IgD-negative memory B cell (primary cell): Measurements from ENCODE around the gene MAP3K3. TPM values are rescaled to one million over a fixed set of nuclear protein-coding genes. Genes with fewer than 3 reads are reported as not detected.
A peak's percentile ranks its signal among the peaks of the same experiment; 100 is the strongest.

Experiments used
- H3K27ac Mint-ChIP-seq, 3 donors: one replicate each; pipeline ENCODE4 v1.8.0; 2020 to 2022; ENCODE audit warnings: mild to moderate bottlenecking in 3 of 3, mixed read lengths in 3 of 3, moderate library complexity in 1 of 3
- H3K27me3 Mint-ChIP-seq: one replicate; pipeline ENCODE4 v1.8.0; 2021; ENCODE audit warnings: mixed read lengths
- H3K36me3 Mint-ChIP-seq: one replicate; pipeline ENCODE4 v1.8.0; 2020; ENCODE audit warnings: mild to moderate bottlenecking, mixed read lengths
- H3K4me1 Mint-ChIP-seq, 3 donors: one replicate each; pipeline ENCODE4 v1.8.0; 2020 to 2022; ENCODE audit warnings: mixed read lengths in 3 of 3, mild to moderate bottlenecking in 1 of 3
- H3K4me3 Mint-ChIP-seq, 4 donors: one replicate each; pipeline ENCODE4 v1.8.0; 2020 to 2022; ENCODE audit warnings: mild to moderate bottlenecking in 4 of 4, mixed read lengths in 4 of 4, moderate library complexity in 3 of 4
- H3K9me3 Mint-ChIP-seq, 3 donors: one replicate each; pipeline ENCODE4 v1.8.0; 2020 to 2021; ENCODE audit warnings: mixed read lengths in 3 of 3, mild to moderate bottlenecking in 1 of 3
- polyA plus RNA-seq: library from polyadenylated mRNA; unstranded; fragments of 300-500 nt; fragmentation: Illumina TruSeq; gene quantifications from one replicate; pipeline ENCODE4 v1.2.3, GENCODE V29; 2021

Gene MAP3K3
- polyA plus RNA-seq, 1 donor from 2014 or later, result 22.5 TPM

GRCh38 chr17:63601439-63602371 lies 20.5 kb upstream of the MAP3K3 start:
- peaks cover 8 to 17% (median 11%) of the 10 kb centered on the region in 3 donors for H3K4me1 Mint-ChIP-seq
- no peaks in the 10 kb centered on the region for H3K36me3 Mint-ChIP-seq
- H3K4me3 Mint-ChIP-seq, result peak overlapping the region; percentile 91 to 94 (median 93)
- no peaks in the 10 kb centered on the region for H3K27me3 Mint-ChIP-seq
- peak overlapping the region; percentile 64 to 93 (median 84) for H3K27ac Mint-ChIP-seq
- no peaks in the 10 kb centered on the region for H3K9me3 Mint-ChIP-seq

DNA sequence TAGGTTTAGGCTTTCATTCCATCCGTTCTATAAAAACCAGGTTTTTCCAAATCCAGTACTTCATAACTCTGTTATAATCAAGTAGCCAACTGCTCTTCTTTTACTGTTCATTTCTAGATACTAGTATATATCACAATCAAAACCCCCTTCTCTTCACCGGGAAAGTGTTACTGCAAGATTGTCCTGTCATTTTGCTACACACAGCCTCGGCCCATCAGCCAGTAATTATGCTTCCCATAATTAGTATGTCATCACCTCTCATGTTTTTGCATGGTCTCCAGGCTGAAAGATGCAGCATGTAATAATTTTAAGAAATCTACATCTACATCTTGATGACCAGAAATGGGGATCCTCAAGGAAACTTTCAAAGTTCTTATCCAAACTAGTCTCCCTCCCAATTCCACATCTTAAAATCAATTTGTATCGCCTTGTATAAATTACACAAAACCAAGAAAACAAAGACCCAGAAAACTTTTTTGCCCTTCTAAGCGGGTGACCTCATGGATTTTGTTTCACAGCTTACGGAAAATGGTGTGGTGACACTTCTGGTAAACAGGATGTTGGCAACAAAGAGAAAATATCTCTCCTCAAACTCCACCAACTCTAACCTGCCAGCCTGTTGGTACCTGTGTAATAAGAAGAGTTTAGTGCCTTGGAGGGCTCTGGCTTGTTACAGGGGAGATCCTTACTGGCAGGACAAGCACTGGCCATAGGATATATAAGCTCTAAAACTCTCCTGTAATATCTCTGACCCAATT lies 12.2 kb upstream of the MAP3K3 start:
- Mint-ChIP-seq H3K27me3 (no peaks in the 10 kb centered on the region), H3K4me3 (no peak overlapping the region), H3K9me3 (no peaks in the 10 kb centered on the region), H3K27ac (no peak overlapping the region), H3K4me1 (peaks cover 0 to 8% (median 6%) of the 10 kb centered on the region in 3 donors), H3K36me3 (peaks cover 6% of the 10 kb centered on the region)

- no peak overlapping the region for H3K27ac Mint-ChIP-seq
- peaks cover 6% of the 10 kb centered on the region for H3K36me3 Mint-ChIP-seq
- peaks cover 0 to 8% (median 6%) of the 10 kb centered on the region in 3 donors for H3K4me1 Mint-ChIP-seq
- no peaks in the 10 kb centered on the region for H3K27me3 Mint-ChIP-seq
- H3K9me3 Mint-ChIP-seq, result no peaks in the 10 kb centered on the region
- H3K4me3 Mint-ChIP-seq, result no peak overlapping the region
Observed at GRCh38 chr17:63610854-63611253, 11.4 kb upstream of the MAP3K3 start.

- peaks cover 6% of the 10 kb centered on the region for H3K36me3 Mint-ChIP-seq
- H3K9me3 Mint-ChIP-seq, result no peaks in the 10 kb centered on the region
- no peak overlapping the region for H3K27ac Mint-ChIP-seq
- peaks cover 0 to 8% (median 6%) of the 10 kb centered on the region in 3 donors for H3K4me1 Mint-ChIP-seq
- no peak overlapping the region for H3K4me3 Mint-ChIP-seq
- H3K27me3 Mint-ChIP-seq, result no peaks in the 10 kb centered on the region
Observed at GRCh38 chr17:63611354-63611753, 10.9 kb upstream of the MAP3K3 start.

DNA sequence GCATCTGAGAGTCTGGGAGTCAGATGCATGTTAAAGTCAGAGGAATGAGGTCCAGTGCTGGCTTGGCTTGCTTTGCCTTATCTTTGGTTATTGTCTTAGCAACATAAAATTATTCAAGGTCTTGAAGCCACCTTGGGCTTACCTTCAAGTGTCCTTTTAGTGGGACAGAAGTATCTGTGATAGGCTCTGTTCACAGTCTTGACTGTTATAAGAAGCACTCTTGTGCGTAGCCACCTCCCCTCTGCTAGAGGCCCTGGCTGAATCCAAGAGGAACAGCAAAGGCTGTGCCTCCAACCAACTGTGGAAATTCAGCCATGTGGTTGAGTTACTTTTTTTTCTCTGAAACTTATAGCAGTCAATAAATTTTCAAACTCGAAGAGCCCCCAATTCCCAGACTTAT lies 8.6 kb upstream of the MAP3K3 start:
- Mint-ChIP-seq H3K4me1 (peaks cover 0 to 8% (median 6%) of the 10 kb centered on the region in 3 donors), H3K27ac (no peak overlapping the region), H3K9me3 (no peaks in the 10 kb centered on the region), H3K4me3 (no peak overlapping the region), H3K36me3 (peaks cover 6% of the 10 kb centered on the region), H3K27me3 (no peaks in the 10 kb centered on the region)

DNA sequence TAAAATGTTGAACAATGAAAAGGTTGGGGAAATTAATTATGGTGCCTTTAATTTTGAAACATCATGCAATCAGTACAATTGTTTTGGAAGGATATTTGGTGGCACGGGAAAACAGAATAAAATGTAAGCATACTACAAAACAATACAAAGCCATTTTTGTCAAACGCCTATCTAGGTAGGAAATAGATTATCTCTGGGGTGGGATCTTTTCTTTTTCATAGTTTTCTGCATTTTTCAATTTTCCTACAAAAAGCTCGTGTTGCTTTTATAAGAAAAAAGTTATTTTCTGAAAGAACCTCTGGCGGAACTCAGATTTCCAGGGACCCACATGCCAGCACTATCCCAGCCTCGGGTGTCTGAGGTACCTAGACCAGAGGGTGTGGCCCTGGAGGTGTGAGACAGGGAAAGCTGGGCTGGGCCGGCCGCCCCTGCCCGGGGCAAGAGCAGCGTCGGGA lies 961 bp upstream of the MAP3K3 start:
- Mint-ChIP-seq H3K9me3 (no peaks in the 10 kb centered on the region), H3K4me3 (peak overlapping the region; percentile 93 to 98 (median 96)), H3K4me1 (peaks cover 16 to 33% (median 23%) of the 10 kb centered on the region in 3 donors), H3K27me3 (no peaks in the 10 kb centered on the region), H3K36me3 (no peaks in the 10 kb centered on the region), H3K27ac (peak overlapping the region; percentile 52 to 96 (median 86))

- Mint-ChIP-seq H3K4me1 (peaks cover 20 to 42% (median 32%) of the 10 kb centered on the region in 3 donors), H3K4me3 (peak overlapping the region; percentile 94 to 98 (median 96)), H3K27me3 (no peaks in the 10 kb centered on the region), H3K27ac (peak overlapping the region; percentile 92 to 96 (median 93)), H3K9me3 (no peaks in the 10 kb centered on the region), H3K36me3 (no peaks in the 10 kb centered on the region)
Observed at GRCh38 chr17:63622574-63623390, 565 bp downstream of the MAP3K3 start.

DNA sequence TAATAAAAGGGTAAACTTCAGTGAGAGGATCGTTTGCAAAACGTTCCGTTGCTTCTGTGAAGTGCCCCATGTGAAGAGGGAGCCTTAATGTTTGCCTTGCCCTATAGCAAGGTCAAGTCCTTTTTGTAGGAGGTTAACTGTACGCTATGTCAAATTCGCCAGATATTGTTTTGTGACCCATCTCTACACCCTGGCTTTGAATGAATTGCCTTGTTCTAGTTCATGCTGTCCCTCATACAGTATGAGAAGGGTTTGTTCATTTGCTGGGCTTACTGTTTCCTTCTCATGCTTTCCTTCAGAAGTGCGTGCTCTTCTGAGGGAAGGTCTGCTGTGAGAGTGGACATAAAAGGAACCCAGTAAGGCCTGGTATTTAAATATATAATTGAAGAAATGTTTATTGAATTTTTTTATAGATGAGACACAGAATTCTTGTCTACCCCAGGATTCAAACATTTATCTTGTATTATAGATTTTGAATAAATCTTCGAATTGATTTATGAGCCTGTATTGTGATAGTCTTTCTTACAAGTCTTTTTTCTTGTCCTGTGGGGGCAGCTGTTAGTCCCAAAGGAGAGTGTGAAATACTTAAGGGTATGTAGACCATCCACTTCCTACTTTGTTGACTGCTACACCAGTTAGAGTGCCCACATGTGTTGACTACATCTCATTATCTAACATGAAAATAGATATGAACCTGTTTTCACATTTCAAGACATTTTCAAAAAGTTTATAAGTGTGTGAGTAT lies 1.7 kb downstream of the MAP3K3 start:
- Mint-ChIP-seq H3K4me1 (peaks cover 20 to 42% (median 32%) of the 10 kb centered on the region in 3 donors), H3K9me3 (no peaks in the 10 kb centered on the region), H3K4me3 (peak overlapping the region; percentile 94 to 98 (median 96)), H3K36me3 (no peaks in the 10 kb centered on the region), H3K27me3 (no peaks in the 10 kb centered on the region), H3K27ac (peak overlapping the region in 2 of 3 donors; percentile 76 to 92)

DNA sequence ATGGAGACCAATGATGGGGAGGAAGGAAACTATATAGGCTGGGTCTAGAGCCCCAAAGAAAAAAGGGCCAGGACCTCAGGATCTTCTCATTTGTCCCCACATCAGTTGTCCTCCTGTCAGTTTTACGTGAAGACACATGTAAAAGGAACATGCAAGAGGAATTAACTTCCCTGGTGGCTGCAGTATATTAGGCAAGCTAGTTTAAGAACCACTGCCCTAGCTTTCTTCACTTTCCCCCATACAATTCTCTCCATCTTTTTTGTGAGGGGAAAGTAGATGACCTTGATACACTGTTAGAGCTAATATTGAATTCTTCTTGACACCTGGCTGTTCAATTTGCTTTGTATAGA lies 2.3 kb downstream of the MAP3K3 start:
- Mint-ChIP-seq H3K36me3 (no peaks in the 10 kb centered on the region), H3K9me3 (no peaks in the 10 kb centered on the region), H3K4me1 (peaks cover 20 to 42% (median 32%) of the 10 kb centered on the region in 3 donors), H3K27ac (no peak overlapping the region), H3K4me3 (peak overlapping the region in 2 of 4 donors; percentile 88 to 98), H3K27me3 (no peaks in the 10 kb centered on the region)

- peaks cover 19 to 44% (median 32%) of the 10 kb centered on the region in 3 donors for H3K4me1 Mint-ChIP-seq
- H3K4me3 Mint-ChIP-seq, result peak overlapping the region in 1 of 4 donors; percentile 6
- no peaks in the 10 kb centered on the region for H3K27me3 Mint-ChIP-seq
Observed at GRCh38 chr17:63626551-63627180, 4.4 kb downstream of the MAP3K3 start.

GRCh38 chr17:63629627-63630026 lies 7.4 kb downstream of the MAP3K3 start:
- Mint-ChIP-seq H3K27me3 (no peaks in the 10 kb centered on the region), H3K4me1 (peaks cover 9 to 32% (median 16%) of the 10 kb centered on the region in 3 donors), H3K27ac (no peak overlapping the region), H3K36me3 (no peaks in the 10 kb centered on the region), H3K4me3 (no peak overlapping the region), H3K9me3 (no peaks in the 10 kb centered on the region)

More at GRCh38 chr17:63626551-63627180, 4.4 kb downstream of the MAP3K3 start:
- H3K9me3 Mint-ChIP-seq, result no peaks in the 10 kb centered on the region
- H3K27ac Mint-ChIP-seq, result no peak overlapping the region
- no peaks in the 10 kb centered on the region for H3K36me3 Mint-ChIP-seq

DNA sequence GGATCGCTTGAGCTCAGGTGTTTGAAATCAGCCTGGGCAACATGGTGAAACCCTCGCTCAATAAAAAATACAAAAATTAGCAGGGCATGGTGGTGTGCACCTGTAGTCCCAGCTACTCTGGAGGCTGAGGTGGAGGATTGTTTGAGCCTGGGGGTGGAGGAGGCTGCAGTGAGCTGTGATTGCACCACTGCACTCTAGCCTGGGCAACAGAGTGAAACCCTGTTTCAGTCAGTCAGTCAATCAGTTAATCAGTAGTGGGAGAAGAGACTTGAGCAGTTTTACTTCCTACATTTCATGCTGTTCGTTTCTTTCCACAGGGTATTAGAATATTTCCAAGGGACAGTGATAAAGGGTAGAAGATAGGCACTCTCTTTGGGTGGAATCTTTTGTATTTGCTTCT lies 8.8 kb downstream of the MAP3K3 start:
- Mint-ChIP-seq H3K36me3 (no peaks in the 10 kb centered on the region), H3K27me3 (no peaks in the 10 kb centered on the region), H3K4me1 (peaks cover 6 to 18% (median 11%) of the 10 kb centered on the region in 3 donors), H3K9me3 (no peaks in the 10 kb centered on the region), H3K4me3 (no peak overlapping the region), H3K27ac (no peak overlapping the region)

DNA sequence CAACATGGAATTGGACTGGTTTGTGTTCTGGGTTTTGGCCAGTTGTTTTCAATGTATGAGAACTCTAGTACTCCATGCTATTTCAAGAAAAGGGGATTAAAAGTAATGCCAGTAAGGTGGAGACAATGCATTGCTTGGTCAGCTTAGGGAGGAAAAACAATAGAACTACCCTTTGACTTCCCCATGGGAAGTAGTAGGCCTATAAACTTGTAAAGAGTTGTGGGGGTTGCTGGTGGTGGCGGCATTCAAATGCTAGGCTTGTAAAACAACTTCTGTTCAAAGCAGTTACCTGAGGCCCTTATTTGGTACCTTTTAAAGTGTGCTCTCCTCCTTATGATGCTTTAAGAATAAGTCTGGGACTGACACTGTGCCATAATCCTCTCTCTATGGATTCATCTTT lies 9.4 kb downstream of the MAP3K3 start:
- H3K36me3 Mint-ChIP-seq, result no peaks in the 10 kb centered on the region
- no peaks in the 10 kb centered on the region for H3K9me3 Mint-ChIP-seq
- H3K4me1 Mint-ChIP-seq, result peaks cover 6 to 12% (median 6%) of the 10 kb centered on the region in 3 donors
- H3K27ac Mint-ChIP-seq, result no peak overlapping the region
- no peak overlapping the region for H3K4me3 Mint-ChIP-seq
- no peaks in the 10 kb centered on the region for H3K27me3 Mint-ChIP-seq
